Measurements from ENCODE around the gene XPC. TPM values are rescaled to one million over a fixed set of nuclear protein-coding genes. Genes with fewer than 3 reads are reported as not detected.

XPC gene
- polyA plus RNA-seq, 1 of the 3 experiments (the other 2 are of a cell fraction): 50.0 TPM

- TF ChIP-seq, protein P1, sequence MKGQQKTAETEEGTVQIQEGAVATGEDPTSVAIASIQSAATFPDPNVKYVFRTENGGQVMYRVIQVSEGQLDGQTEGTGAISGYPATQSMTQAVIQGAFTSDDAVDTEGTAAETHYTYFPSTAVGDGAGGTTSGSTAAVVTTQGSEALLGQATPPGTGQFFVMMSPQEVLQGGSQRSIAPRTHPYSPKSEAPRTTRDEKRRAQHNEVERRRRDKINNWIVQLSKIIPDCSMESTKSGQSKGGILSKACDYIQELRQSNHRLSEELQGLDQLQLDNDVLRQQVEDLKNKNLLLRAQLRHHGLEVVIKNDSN (IDR thresholded peaks at IDR 0.05; ENCODE audit: borderline replicate concordance, low read depth): no peak
These were observed 81.7 kb downstream of the XPC start (continued) for GRCh38 chr3:14096742-14097141.

Other genes starting within 250 kb of the XPC start
- 15.4 and 17.3 TPM in 2 replicates for gene CHCHD4, start 53.7 kb downstream of the XPC start, polyA plus RNA-seq (2012; rRNA removed)
- gene TMEM43, start 53.5 kb downstream of the XPC start, polyA plus RNA-seq (2012; rRNA removed): 105 and 123 TPM in 2 replicates
- gene LSM3, start 216 bp upstream of the XPC start, polyA plus RNA-seq (2012; rRNA removed): 5.1 and 6.4 TPM in 2 replicates
- 19.1 and 22.0 TPM in 2 replicates for gene SLC6A6, start 224.0 kb upstream of the XPC start, polyA plus RNA-seq (2012; rRNA removed)

Data from SK-N-SH (cell line).